Raji (cell line): ENCODE measurements around the gene SIGLEC15.

Source experiments
- POLR2A ChIP-seq: IDR thresholded peaks from 2 replicates; pipeline ENCODE4 v1.6.1; 2011; ENCODE audit warnings: low read depth, low read length, control low read depth; ENCODE audit not compliant: insufficient read depth

SIGLEC15 gene

GRCh38 chr18:45854036-45854586 lies 28.6 kb downstream of the SIGLEC15 start:
- TF ChIP-seq POLR2A: no peak

GRCh38 chr18:45856531-45856930 lies 31.1 kb downstream of the SIGLEC15 start:
- no peak for TF ChIP-seq POLR2A

- TF ChIP-seq POLR2A: no peak
Measured at GRCh38 chr18:45859334-45859733, 33.9 kb downstream of the SIGLEC15 start.

GRCh38 chr18:45860492-45860891 lies 35.0 kb downstream of the SIGLEC15 start:
- no peak for TF ChIP-seq POLR2A

- no peak for TF ChIP-seq POLR2A
Measured at GRCh38 chr18:45860971-45861370, 35.5 kb downstream of the SIGLEC15 start.

GRCh38 chr18:45861926-45862325 lies 36.5 kb downstream of the SIGLEC15 start:
- TF ChIP-seq POLR2A: no peak

GRCh38 chr18:45863469-45863868 lies 38.0 kb downstream of the SIGLEC15 start:
- no peak for TF ChIP-seq POLR2A

GRCh38 chr18:45864081-45864480 lies 38.6 kb downstream of the SIGLEC15 start:
- TF ChIP-seq POLR2A: no peak

- no peak for TF ChIP-seq POLR2A
Measured at GRCh38 chr18:45865466-45865865, 40.0 kb downstream of the SIGLEC15 start.

GRCh38 chr18:45870419-45870818 lies 44.9 kb downstream of the SIGLEC15 start:
- no peak for TF ChIP-seq POLR2A

- no peak for TF ChIP-seq POLR2A
Measured at GRCh38 chr18:45871431-45872084, 46.1 kb downstream of the SIGLEC15 start.

- TF ChIP-seq POLR2A: no peak
Measured at GRCh38 chr18:45874491-45875184, 49.2 kb downstream of the SIGLEC15 start.

- TF ChIP-seq POLR2A: no peak
Measured at GRCh38 chr18:45876161-45876560, 50.7 kb downstream of the SIGLEC15 start.

- no peak for TF ChIP-seq POLR2A
Measured at GRCh38 chr18:45877403-45877802, 51.9 kb downstream of the SIGLEC15 start.

- TF ChIP-seq POLR2A: no peak
Measured at GRCh38 chr18:45879681-45880655, 54.5 kb downstream of the SIGLEC15 start.

- TF ChIP-seq POLR2A: no peak
Measured at GRCh38 chr18:45880876-45881558, 55.5 kb downstream of the SIGLEC15 start.
